ENCODE data around the gene JMJD4.

DNA sequence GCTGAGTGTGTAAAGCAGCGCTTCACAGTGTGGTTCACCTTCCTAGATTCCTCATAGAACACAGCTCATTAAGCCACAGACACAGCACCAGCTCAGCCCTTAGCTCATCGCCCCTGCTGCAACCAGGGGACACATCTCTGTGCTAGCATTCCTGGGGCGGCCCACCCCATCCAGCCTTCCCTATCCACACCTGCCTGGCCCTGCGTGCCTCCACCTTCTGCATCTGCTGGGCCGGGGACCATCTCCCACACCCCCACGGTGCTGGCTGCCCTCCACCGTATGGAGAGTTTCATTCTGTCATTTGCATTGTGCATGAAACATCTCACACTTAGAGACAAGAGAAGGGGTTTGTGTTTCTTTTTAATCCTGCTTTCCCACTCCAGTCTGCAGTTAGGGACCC lies 44.6 kb upstream of the JMJD4 start:
- TF ChIP-seq CTCF (IDR thresholded peaks at IDR 0.05) (no peak), POLR2A (IDR thresholded peaks at IDR 0.05) (no peak), EP300 (IDR thresholded peaks at IDR 0.05) (no peak)

All from tibial nerve (tissue), 4 donors.